ENCODE data around the gene RERE.
"Not testable (repeated sequence)": the region's sequence is repeated elsewhere in the genome, so short reads cannot be mapped to it uniquely, and the experiment has no call there.

RERE gene

DNA sequence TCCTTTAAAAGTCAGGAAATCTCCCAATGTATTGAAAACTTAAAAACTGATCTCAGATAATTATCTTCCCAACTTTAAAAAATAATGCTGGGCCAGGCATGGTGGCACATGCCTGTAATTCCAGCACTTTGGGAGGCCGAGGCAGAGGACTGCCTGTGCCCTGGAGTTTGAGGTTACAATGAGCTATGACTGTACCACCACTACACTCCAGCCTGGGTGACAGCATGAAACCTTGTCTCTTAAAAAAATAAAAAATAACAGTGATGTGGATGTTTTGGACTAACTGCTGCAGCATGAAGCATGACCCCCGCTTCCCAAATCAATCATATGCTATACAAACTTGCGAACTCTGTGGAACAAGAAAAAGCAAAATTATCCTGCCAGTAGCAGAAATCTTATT lies 186.3 kb downstream of the RERE start:
- DNase-seq = no peak

DNA sequence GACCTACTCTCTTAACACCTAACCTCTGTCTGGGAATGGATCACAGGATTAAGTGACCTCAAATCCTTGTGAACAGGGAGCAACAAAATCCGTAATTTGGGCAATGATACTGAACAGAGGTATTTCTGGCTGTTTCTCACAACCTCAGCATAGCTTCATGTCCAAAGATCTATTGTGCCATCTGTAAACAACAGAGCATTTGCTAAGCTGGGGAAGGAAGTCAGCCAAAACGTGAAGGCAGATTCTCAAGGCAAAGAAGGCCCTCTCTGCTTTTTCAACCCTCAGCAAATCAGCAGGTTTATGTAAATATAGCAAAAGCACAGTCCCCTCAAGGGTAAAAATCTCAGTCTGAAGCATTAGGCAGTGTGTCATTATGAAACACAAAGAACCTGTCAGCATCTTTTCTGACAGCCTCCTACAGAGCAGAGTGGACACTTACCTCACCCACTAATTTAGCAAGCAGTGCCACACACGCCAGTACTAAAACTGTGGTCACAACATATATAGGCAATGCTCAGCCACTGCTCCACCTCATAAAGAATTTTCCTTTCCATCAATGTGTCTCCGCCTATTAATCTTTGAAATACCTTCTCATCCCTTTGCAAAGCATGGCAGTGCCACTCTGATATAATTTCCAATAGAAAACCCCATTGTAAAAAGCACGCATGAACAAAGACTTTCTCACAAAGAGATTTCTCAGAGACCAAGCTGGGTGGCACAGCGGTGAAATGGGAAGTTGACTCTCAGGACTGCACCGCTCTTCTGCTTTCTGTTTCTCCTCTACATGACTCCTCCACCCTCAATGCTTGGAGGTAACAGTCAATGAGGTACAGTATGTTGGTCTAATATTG lies 188.0 kb downstream of the RERE start:
- no peak for DNase-seq

DNA sequence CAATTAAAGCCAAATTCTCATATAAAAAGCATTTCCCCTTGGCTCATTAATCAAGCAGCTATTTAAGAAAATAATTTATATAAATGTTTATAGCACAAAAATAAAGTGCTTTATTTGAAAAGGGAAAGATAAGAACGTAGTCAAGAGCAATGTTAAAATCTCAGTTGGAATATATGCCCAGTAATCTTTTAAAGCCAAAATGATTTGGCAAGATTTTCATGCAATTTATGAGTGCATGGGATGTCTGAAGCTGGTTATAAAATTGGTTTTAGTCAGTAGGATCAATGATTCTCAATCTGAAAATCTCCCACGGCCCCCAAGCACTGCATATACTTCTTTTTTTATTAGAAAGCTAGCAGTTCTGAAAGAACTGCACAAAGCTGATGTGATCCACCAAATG lies 188.8 kb downstream of the RERE start:
- no peak for DNase-seq

DNA sequence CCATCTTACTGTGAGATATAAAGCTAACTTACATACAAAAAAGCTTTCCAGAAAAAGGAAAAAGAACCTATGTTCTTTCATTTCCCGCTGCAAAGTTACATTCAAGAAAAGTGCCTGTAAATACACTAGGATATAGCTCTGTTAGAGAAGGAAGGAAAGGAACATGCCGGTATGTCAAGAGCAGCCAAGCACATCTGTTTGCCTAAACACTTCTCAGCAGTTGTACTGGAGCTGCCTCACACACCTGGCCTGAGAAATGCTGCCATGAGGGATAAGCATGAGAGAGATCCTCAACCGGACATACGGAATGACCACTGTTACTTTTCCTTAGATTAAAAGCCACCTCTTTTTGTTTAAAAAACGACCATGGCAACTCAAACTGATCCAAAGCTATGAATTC lies 189.7 kb downstream of the RERE start:
- DNase-seq = no peak

DNA sequence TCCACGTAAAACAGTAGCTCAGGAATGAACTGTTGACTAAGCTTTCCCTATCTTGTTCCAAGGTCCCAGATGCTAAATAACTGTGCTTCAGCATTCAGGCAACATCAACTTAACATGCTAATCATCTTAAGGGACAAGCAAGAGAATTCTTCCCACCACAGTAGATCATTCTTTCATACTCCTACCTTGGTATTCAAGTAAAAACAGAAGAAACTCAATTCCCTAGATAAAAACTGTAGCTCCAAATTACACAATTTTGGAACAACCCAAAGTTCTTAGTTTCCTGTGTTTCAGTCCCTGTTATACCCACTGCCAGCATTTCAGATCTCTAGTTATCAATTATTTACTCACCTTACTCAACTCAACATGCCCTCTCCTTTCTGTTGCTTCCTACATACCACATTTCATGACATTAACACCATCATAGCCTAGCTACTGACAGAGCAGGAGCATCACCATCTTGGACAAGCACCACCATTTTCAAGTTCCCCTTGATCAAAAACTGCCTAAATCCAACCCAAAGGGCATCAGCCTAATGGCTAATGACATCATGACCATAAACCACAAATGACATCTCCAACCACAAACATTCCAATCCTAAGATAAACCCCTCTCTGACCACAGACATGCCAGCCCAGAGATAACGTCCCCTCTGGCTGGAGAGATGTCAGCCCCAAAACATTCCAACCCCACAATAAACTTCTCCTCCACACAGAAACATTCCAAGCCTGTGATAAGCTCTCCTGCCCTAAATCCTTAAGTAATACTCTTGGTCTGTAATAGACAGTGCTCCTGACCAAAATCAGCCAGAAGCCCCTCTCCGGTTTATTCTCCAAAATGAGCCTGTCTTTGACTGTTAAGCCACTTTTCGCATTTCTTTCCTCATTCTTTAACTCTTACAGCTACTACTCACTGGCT lies 191.2 kb downstream of the RERE start:
- DNase-seq = no peak

DNA sequence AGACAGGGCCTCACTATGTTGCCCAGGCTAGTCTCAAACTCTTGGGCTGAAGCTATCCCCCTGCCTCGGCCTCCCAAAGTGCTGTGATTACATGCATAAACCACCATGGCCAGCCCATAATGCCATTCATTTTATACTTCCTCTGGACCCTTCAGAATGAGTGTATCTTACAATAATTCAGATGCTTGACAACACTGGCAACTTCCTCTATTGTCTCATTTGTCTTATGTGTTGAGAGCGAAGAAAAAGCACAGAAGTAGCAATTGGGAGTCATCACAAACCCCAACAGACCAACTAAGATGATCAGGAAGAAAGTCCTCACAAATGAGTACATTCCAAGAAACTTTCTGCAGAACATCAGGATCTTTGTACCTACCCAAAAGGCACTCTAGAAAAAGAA lies 191.9 kb downstream of the RERE start:
- no peak for DNase-seq

DNA sequence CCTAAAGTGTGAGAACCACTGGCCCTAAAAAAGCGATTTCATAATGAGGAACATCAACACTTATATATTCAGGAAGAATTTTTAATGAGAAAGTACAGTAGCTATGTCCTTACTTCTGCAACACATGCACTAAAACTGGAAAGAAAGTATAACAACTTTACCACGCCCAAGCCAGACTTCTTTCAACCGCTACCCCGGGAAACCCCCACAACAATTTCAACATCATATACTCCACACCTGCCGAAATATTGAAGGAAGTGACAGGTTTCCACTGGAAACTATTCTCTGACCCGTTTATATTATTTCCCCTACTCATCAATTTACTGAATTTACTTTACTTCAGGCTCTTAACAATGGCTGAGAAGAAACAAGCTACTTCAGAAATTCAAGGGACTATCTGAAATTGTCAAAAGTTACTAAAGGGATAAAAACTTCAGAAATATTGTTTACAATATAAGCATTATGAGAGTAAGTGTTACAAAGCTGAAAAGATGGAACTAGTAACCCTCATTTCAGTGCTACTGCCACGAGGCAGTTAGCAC lies 193.7 kb downstream of the RERE start:
- not testable (repeated sequence) for DNase-seq

DNA sequence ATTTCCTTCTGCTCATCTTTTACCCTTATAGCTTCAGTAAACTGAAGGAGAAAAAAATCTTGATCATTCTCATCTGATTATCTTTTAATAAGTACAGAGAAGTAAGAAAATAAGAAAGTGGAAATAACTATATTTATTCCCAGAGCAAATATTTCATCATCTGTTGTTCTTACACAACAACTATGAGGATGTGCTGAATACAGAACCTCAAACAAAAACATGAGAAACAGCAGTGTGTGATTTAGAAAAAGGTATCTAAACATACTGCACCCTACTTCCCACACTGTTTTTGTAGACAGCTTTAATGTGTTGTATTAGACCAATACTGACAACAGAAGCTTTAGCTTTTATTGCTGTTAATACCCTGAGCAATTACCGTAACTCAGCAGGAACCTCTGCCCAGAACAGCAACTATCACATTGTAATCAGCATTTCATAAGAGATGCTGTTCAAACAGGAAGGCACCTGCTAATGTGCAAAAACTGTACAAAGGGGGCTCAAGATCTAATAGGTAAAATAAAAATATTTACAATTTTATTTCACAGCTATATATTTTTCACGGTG lies 195.6 kb downstream of the RERE start:
- not testable (repeated sequence) for DNase-seq

DNA sequence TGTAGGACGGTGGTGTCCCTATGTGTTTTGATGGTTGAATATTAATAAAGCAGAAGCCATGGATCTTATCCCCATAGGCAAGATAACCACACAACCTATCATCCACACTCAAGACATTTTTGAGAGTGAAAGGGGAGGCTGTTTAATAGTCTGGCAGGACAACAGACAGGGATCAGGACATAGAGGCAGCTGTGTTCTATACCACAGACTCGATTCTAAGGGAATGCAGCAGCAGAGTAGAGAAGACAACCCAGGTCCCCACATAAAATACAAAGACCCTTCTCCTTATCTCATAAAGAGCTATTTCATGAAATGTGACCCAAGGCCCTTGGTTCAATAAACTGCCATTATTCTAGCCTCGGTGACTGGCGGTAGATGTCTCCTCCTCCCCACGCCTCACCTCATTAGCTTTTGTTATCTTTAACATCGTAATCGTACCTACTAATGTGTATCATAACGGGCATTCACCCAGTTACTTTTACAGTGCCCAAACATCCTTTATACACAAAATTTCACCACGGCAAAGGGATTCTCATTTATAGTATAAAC lies 196.3 kb downstream of the RERE start:
- DNase-seq = not testable (repeated sequence)

DNA sequence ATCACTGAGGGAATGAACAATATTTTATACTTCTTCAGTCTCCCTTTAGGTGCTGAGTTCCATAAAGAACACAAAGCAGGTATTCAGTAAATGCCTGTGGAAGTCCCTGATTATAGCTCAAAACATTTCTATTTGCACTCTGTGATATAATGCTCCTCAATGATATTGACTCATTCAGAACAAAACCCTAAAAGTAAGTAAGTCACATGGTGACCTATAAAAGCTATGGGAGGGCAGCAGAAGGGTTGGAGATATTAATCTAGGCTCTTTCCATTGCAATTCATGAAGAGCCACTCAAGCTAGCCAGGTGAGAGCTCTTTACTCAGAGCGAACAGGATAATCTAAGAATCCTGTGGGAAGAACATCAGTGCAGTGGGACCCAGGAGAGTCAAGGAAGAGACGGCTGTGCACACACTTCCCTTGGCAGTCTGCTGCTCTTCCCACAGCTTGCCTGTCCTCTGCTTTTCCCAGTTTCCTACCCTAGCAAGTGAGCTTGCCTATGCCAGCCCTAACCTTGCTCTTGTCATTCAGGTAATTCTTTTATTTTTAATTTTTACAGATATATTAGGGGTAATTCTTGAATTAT lies 197.4 kb downstream of the RERE start:
- not testable (repeated sequence) for DNase-seq

DNA sequence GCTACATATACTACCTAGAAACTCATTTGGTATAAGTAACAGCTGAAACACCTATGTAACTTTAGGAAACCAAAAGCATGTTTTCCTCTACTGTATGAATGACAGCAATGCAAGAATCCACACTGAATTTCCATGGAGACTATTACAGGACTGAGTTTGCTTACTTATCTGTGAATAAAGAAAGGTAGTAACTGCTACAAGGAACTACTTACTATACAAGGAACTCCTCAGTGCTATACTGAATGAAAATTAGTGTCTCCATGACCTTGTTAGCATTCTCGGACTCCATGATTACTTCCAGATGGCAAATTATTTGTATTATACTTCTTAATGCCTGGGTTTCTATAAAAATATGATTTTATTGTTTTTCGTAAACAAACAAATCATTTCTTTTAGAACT lies 198.0 kb downstream of the RERE start:
- DNase-seq = not testable (repeated sequence)

DNA sequence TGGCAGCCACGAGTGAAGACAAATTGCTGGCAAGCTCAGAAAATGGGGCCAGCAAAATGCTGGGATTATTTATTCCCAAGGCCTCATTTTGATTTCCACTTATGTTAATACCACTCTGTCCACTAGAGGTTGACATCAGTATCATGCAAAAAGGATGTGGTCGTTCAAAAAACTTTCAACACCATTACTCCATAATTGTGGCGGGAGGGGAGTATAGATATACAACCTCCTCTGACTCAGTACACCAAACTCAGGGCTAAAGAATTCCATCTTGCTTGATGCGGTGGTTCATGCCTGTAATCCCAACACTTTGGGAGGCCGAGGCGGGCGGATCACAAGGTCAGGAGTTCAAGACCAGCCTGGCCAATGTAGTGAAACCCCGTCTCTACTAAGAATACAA lies 200.6 kb downstream of the RERE start:
- DNase-seq = not testable (repeated sequence)

DNA sequence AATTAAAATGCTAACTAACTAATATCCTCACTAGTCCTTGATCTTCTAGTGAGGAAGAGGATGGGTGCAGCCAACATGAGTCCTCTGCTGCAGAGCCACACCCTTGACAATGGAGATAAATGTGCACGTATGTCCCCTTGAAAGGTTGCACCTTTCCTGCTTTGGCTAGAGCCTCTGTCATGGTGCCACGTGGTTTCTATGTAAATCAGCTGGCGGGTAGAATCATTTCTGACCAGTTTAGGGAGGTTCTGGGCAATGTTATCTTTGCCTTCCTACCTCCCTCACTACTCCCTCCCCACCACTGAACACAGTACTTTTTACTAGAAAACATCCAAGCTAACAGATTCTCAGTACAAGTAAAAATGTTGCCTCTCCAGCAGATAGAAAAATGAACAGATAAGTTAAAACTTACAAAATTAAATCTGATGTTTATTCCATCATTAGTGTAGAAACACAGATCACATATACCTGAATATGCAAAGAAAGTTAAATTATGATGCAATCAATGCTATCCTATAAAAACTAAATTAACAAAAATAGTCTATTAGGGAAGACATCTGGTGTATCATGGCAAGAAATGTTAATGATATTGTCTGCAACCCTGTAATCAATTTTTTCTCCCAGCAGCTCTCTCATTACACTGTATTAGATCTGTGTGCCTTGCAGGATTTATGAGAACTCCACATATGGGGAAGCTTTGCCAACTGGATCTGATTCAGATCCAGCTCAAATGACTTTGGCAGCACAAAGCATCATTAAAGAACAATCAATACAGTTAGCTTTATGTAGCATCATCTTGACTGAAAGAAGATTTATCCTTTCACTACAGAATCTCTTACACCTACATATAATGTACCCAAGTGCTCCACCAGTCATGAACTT lies 205.6 kb downstream of the RERE start:
- DNase-seq = not testable (repeated sequence)

DNA sequence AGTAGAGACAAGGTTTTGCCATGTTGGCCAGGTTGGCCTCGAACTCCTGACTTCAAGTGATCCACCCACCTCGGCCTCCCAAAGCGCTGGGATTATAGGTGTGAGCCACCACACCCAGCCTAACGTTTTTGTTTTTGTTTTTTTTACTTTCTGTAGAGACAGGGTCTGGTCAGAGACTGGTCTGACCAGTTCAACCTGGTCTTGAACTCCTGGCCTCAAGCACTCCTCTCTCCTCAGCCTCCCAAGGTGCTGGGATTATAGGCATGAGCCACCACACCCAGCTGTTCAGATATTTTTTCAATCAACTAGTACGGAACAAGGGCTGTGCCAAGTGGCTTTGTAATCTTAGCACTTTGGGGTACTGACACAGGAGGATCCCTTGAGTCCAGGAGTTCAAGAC lies 209.5 kb downstream of the RERE start:
- no peak for DNase-seq

DNA sequence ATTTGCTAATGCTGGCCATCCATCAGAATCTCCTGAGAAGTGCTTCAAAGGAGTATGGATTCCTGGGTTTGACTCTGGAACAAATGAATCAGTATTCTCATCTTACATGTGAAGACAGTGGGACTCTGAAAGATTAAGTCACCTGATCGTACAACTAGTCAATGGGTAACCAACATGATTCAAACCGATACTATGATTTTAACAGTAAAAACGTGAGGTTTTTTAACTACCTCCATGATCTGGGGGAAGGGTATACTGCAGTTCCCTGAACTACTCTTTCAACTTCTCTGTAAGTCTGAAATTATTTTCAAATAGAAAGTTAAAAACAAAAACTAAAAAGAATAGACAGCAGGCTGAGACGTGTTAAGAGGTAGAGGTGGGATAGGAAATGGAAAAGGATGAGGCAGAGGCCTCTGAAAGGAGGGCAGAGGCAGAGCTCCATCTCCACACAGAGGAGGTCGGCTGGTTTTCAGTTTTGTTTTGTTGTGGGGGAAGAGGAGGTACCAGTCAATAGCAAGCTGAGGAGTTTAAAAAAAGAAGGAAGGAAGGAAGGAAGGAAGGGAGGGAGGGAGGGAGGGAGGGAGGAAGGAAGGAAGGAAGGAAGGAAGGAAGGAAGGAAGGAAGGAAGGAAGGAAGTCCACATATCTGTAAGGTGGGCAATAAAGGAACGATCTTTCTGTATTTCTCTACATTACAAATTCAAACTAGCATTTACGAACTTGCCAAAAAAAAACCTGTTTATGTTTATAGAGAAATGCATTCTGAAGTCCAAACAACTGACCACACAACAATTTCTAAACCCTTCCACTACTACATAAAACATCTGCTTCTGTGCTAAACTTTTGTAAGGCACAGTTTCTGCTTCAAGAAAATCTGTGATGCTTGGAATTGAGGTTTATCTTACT lies 213.1 kb downstream of the RERE start:
- DNase-seq = no peak

DNA sequence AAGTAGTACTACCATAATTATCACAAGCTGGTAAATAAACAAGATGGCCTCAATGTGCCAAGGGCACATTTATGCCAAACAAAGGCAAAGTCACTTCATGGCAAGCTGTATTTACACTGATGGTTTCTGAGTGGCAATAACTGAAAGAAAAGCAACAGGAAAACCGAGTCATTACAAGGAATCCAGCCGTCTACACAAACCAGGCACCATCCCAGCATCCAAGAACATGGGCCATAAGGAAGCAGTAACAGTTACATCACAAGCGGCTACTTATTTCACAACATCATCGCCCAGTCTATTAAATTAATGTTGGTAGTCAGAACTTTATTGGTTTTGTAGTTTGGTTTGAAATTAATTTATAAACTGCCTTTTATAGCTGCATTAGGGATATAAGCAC lies 214.2 kb downstream of the RERE start:
- no peak for DNase-seq

DNA sequence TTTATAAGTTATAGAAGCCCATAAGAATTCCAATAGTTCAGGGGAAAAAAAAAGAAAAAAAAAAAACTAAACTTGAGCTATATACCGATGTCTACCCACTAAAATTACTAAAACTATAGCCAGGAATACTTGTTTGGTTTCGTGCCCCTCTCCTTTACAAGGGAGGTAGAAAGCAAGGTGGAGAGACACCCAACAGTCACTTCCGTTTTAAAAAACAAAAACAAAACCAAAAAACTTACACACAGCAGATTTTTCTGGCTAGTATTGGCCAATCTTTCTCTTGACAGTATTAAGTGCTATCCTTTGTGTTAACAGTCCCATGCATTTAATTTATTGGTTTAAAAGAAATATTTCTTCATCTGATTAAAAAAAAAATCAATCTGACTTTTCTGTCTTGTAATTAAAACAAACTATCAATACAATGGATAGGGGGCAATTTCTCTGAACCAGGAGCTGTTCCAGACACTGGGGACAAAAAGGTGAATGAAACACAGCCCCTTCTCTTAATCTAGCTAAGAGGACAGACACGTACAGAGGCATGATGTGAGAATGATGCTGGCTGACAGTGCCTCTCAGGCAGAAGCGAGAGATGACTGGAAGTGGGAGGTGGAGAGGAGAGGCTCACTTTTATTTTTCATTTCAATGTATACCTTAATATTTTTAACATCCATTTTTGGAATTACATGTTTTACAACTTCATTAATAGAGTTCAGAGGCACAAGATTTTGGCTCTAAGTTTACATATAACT lies 214.8 kb downstream of the RERE start:
- no peak for DNase-seq

DNA sequence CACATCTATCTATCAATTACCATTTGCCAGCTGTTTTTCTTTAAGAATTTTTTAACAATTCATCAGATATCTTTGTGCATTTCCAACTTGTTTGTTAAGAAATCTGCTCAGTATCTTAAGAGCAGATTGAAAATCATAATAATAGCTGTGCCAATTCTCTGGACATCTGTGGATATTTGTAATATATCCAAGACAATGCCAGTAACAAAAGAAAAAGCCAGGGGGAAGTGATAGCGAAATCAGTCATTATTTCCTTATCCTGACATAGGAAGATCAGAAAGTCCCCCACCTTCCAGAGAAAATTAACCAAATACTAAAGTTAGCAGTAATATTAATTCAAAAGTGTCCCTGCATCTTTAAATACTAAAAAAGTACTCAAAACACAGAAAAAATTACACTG lies 217.1 kb downstream of the RERE start:
- no peak for DNase-seq

DNA sequence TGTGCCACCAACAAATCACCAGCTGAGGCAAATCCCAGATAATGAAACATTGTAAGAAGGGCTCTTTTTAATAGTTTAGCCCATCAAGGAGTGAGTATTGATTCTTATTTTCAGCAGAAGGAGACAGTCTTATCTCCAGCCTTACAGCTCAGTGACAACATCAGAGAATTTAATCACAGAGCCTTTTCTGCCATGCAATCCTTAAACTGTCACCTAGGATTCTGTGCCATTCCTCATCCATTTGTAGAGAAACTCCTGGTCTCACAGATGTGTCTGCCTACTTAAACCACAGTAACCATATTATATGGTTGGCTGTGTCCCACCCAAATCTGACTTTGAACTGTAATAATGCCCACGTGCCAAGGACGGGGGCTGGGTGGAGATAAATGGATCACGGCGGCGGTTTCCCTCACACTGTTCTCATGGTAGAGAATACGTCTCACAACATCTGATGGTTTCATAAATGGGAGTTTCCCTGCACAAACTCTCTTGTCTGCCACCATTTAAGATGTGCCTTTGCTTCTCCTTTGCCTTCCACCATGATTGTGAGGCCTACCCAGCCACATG lies 217.7 kb downstream of the RERE start:
- DNase-seq = no peak
